Subcutaneous adipose tissue (tissue), 4 donors: Measurements from ENCODE around the gene RAI1. TPM values are rescaled to one million over a fixed set of nuclear protein-coding genes. Genes with fewer than 3 reads are reported as not detected.

ENCODE experiments used
- total RNA-seq, 4 donors: library from RNA; depleted of rRNA; stranded (reverse); fragments of >200 nt; gene quantifications; one replicate each; pipeline ENCODE4 v1.1.0, GENCODE V29; 2016
- TF ChIP-seq, protein P1 (sequence below): fragments of 450-650 bp; IDR thresholded peaks from one replicate; pipeline ENCODE4 v1.5.1; 2016; ENCODE audit warnings: low read depth, mild to moderate bottlenecking, control low read depth, antibody characterized with exemption, moderate library complexity

RAI1 gene
- total RNA-seq, 4 donors from 2014 or later: 4.1 to 20.0 (median 7.5) TPM

DNA sequence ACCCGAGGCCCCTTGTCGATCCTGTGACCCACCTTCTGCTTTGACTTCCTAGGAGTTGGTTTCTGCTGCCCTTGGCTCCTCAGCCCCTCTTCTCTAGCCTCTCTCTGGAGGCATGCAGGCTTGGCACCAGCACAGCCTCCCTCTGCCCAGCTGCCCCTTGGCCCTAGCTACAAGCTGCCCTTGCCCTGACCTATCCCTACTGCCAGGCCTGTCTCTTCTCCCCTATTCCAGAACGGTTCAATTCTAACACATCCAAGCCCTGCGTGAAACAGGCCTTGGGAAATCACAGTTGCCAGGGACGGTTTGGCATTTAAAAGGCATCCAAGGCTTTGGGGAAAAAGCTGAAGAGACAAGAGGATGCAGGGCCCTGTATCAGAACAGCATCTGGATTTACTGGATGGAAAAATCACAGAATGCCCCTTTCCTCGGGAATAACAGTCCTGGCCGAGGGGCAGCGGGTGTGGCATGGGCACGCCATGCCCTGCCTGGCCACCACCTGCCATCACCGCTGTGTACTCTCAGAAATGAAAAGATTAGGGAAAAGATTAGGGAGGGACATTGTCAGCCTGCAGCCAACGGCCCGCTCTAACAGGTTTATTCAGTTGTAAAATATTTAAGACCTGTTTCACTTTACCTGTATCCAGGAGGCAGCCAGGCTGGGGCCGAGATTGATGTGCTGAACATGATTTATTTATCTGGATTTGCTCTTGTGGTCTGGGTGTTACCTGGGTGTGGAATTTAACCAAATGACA is 15.8 kb downstream of the RAI1 start:
- TF ChIP-seq, protein P1, sequence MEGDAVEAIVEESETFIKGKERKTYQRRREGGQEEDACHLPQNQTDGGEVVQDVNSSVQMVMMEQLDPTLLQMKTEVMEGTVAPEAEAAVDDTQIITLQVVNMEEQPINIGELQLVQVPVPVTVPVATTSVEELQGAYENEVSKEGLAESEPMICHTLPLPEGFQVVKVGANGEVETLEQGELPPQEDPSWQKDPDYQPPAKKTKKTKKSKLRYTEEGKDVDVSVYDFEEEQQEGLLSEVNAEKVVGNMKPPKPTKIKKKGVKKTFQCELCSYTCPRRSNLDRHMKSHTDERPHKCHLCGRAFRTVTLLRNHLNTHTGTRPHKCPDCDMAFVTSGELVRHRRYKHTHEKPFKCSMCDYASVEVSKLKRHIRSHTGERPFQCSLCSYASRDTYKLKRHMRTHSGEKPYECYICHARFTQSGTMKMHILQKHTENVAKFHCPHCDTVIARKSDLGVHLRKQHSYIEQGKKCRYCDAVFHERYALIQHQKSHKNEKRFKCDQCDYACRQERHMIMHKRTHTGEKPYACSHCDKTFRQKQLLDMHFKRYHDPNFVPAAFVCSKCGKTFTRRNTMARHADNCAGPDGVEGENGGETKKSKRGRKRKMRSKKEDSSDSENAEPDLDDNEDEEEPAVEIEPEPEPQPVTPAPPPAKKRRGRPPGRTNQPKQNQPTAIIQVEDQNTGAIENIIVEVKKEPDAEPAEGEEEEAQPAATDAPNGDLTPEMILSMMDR: no peak

DNA sequence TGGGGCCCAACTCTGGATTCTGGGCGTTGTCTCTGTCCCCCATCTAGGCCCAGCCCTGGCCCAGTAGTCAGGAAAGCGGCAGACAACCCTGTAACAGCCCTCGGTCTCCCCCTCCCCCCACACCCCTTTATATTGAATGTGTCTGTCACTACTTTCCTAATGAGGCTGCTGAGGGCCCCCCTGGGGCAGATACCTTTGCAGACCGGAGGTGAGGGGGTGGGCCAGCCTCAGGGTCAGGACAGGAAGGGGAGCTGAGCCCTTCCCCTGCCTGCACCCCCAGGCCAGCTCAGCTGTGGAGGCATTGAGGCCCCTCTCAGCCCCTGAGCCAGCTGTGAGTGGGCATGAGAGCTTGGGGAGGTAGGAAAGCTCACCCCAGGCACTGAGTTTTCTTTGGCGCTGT is 17.1 kb downstream of the RAI1 start:
- TF ChIP-seq, protein P1: no peak

DNA sequence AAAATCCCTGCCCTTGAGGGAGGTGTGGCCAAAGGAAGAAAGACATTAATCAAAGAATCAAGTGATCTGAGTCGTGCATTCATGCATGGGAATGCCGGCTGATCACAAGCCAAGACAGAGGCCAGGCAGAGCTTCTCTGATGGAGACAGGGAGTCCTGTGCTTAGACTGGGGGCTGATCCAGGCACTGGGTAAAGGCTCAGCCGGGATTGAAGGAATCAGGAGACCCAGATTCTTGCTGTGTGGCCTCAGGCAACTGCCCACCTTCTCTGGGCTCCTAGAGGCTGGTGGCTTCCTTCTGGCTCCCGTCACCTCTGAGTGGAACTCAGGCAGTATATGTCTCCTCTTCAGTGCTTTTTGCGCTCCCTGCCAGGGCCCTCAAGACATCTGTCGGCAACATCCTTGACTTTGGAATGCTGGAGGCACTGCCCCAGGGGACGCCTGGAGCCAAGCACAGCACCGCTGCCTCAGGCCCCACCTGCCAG is 17.7 kb downstream of the RAI1 start:
- TF ChIP-seq, protein P1: no peak

DNA sequence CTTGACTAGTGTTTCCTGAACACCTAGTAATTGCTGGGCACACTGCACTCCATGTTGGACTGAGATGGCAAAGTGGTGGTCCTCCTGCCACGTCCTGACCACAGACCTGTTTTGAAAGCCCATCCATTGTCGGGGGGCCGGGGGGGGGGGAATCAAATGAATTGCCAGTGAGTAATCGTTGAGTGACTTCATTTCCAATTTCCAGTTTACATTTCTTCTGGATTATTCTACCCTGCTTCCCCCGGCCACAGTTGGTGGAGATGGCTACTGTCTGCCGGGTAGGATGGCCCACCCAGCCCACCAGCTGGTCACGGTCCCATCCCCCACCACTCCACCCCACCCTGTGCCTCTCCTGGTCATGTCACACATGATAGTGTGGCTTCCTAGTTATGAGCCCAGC is 18.2 kb downstream of the RAI1 start:
- TF ChIP-seq, protein P1: no peak

DNA sequence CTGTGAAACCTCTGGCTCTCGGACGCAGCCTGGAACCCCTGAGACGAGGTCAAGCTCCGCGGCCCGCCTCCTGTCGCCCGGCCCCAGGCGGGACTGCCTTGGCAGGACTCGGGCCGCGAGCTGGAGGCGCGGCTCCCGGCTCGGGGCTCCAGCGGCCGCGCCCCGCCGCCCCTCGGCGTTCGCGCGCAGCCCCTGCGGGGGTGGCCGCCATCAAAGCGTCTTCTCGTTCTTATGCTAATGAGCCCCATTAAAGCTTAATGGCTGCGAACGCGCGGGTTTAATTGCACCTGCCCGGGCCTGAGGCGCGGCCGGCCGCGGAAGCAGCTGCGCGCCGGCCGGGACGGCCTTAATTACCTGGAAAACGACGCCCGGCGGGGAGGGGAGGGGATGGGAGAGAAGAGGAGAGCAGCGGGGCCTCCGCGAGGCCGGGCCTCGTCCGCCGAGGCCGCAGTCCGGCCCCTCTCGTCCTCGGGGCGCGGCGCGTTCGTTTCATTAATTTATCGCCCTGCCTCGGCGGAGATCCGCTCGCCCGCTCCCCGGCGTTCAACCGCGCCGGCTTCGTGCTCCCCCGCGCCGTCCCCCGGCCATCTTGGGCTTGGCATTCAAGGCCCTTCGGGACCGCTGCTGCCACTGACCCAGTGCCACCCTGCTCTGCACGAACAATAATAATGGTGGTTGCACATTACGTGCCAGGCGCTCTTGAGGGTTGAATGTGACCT is 19.2 kb downstream of the RAI1 start:
- TF ChIP-seq, protein P1: no peak

DNA sequence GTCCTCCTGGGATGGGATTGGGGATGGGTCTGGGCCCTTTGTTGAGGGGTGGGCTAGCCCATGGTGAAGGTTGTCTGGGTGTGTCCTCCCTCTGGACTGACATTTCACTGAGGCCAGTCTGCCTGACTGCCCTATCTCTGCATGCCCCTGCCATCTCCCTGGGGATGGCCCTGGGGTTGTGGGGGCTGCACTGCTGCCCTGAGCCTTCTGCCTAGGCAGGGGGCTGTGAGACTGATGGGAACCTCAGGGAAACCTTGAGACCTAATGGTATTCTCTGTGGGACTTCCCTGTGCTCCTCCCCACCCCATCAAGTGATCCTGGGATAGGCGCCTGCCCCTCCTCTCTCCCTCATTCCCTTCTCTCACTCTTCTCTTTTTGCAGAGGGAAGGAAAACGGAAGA is 19.9 kb downstream of the RAI1 start:
- TF ChIP-seq, protein P1: no peak

DNA sequence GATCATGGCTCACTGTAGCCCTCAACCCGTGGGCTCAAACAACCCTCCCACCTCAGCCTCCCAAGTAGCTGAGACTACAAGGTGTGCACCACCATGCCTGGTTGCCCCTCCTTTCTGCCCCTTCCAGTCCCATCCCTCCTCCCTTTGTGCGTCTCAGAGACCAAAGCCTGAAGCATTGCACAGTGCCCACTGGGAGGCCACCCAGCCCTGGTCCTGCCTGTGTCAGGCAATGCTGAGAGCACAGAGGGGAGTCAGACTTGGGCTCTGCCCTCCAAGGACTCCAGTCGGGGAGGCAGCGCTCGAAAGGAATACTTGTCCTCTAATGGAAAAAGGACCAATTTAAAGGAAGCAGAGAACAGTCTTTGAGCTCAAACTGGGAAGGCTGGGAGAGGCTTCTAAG is 20.4 kb downstream of the RAI1 start:
- TF ChIP-seq, protein P1: no peak
